ENCODE results near the gene PPP5C.

- no peak for TF ChIP-seq CTCF (CRISPR knock-in tag; IDR thresholded peaks at IDR 0.05)
- TF ChIP-seq ZNF12 (CRISPR knock-in tag; IDR thresholded peaks at IDR 0.05): no peak
- TF ChIP-seq ATF3 (CRISPR knock-in tag; IDR thresholded peaks at IDR 0.05): no peak
- TF ChIP-seq SCMH1 (CRISPR knock-in tag; IDR thresholded peaks at IDR 0.05; ENCODE audit: borderline replicate concordance): no peak
- TF ChIP-seq JDP2 (CRISPR knock-in tag; IDR thresholded peaks at IDR 0.05; ENCODE audit: borderline replicate concordance): no peak
- no peak for TF ChIP-seq ZNF431 (CRISPR knock-in tag; IDR thresholded peaks at IDR 0.05; ENCODE audit: borderline replicate concordance, low read depth)
- no peak for TF ChIP-seq TRAFD1 (CRISPR knock-in tag; IDR thresholded peaks at IDR 0.05; ENCODE audit: borderline replicate concordance)
- TF ChIP-seq E2F1 (CRISPR knock-in tag; IDR thresholded peaks at IDR 0.05): no peak
- no peak for TF ChIP-seq SMC3 (IDR thresholded peaks at IDR 0.05; ENCODE audit: low read length)
- no peak for TF ChIP-seq ARID3A (IDR thresholded peaks at IDR 0.05; ENCODE audit: low read depth, low read length)
- no peak for TF ChIP-seq SIN3A (IDR thresholded peaks at IDR 0.05; ENCODE audit: borderline replicate concordance, low read depth, low read length)
Observed at GRCh38 chr19:46410205-46411087, 63.6 kb downstream of the PPP5C start.
